Ramos (cell line): ENCODE results near the gene SHC1.

Source experiments
- in situ Hi-C: fragments of 300-500 bp; cut with MboI; formaldehyde crosslinking; loops from one replicate; pipeline ENCODE4 v1.14.3; 2022; ENCODE audit warnings: low sequenced_read_pairs; ENCODE audit not compliant: unreplicated experiment

SHC1 gene

DNA sequence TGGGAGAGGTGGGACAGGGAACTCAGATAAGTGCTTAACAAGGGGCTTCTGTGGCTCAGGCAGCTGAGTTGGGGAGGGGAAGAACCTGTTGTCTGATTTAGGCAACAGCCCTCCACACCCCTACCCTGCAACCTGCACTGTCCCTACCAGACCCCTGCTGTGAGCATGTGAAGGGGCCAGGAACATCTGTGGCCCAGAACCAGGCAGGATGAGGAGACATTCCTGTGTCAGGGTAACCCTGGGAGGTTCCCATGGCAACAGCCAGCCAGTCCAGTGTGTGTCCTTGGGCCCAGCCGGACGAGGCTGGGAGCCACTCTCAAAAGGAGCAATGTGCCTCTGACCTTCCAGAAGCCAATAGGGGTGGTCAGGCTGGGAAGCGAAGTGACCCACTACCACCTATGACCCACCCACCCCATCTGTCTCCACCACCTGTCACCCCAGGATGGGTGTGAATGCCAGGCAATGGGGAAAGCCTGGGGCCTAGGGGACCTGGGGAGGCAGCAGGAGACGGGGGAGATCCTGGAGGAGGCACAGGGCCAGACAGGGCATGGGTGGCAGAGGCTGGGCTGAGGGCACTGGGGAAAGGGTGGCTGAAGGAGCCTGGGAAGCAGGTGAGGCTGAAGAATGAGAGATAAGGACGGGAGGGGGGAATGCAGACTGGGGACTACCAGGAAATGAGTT is 29.1 kb downstream of the SHC1 start:
- in situ Hi-C loops: no loop called here

DNA sequence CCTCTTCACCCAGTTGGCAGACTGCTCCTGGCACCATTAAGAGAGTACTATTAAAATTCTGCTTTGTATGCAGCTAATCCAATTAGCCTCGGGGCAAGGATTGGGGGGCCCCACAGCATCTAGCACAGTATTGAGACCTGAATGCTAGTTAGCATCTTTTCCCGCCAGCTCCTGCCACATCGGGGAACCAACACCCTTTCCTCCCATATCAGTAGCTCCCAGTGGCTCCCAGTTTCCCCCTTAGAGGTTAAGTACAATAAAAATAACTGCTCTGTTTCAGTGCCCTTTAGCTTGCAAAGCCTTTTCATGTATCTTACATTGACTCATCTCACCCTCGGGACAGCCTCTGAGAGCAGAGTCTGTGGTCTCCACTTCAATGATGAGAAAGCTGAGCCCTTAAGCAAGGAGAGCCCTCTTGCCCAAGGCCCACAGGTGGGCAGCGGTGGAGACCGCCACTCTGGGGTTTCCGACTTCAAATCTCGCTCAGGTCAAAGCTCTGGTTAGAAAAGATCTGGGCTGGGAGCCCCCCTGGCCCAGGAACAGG is 29.8 kb downstream of the SHC1 start:
- in situ Hi-C loops: no loop called here

DNA sequence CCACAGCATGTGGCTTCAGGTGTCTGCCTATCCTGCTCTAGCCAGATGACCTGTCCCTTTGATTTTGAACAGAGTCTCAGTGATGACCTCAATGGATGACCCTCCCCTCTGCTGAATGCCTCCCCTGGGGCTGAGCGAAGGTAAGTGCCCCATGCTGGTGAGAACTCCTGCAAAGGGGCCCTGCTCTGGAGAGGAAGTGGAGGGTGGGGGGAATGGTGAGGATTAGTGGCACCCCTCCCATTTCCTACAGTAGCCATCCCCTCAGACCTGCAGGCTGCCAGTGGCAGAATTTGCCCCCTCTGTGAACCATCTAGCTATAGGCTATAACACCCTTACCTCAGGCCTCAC is 30.4 kb downstream of the SHC1 start:
- in situ Hi-C loops: no loop called here

DNA sequence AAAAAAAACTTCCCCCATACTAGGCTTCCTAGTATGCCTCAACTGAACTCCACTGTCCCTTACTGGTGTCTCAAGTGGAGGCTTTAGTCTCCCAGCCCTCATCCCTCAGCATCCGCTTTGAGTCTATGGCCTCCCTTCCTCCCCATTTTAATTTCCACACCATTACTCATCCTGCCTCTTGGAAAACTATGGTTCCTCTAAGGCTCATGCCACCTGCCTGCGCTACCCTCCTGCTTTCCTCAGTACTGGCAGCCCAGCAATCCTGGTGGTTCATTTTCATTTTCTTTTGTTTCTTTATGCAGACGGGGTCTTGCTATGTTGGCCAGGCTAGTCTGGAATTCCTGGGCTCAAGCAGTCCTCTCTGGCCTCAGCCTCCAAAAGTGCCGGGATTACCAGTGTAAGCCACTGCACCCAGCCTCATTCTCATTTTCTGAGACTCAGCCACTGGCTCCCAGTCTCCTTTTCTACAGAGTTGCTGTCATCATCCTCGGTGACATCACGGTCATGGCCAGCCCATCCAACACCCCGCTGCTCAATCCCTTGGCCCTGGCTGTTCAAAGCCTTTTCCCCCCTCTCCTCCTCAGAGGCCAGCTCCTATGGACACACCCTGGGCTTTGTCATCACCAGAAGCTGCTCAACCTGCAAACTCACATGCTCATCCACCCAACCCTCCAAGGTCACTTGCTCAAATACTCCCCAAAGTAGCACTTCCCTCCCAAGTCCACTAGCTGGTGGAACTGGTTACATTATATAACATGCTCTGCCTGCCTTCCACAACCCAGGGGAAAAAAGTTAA is 31.7 kb downstream of the SHC1 start:
- in situ Hi-C loops: no loop called here

DNA sequence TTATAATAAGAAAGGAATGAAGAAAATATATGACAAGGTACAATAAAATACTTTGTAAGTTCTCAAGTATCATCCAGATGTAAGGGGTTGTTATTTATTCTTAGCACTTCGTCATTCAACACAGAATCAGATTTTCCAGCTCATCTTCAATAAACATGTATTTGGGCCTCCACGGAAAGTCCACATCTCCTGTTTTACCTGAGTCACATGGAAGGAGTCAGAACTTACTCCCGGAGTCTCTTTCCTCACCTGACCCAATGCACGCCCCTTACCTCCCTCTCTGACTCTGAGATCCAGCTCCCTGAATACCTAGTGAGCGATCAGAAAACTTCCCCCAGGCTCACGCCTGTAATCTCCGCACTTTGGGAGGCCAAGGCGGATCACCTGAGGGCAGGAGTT is 32.6 kb downstream of the SHC1 start:
- in situ Hi-C loops: no loop called here

DNA sequence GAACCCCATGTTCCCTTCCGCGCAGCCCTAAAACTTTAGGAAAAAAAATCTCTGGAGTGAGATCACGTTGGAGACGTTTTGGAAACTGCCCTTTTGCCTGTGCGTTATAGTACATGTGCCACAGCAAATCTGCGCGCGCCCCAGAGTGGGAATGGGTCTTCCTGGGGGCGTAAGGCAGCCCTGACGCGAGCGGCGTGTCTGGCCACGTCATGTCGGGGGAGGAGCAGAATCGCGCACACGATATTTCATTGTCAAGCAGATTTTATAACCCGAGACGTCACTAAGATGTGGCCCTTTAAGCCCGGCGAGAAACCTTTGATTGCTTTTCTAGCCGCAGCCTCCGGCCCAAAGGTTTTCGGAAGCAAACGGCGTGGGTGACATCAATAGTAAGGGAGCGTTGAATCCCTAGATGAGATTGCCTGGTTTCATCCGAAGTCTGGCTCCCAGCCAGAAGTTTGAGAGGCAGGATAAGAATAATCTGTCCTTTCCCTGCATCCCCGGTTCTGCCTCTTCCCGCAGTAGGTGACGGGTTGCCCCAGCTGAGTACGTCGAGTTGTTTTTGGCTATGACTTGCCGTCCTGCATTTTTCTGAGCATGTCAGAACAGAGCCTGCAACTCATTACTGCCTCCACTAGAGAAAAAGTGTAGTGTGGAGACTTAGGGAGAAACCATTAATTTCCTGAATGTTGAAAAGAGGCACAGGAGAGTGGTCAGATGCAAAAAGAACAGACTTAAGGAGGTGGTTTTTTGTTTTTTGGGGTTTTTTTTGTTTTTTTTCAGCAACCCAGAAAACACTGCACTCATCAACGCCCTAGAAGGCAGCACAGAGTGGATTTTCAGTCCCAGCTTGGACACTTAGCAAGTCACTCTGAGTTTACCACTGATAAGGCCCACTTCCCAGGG is 33.2 kb downstream of the SHC1 start:
- in situ Hi-C loops: no loop called here

DNA sequence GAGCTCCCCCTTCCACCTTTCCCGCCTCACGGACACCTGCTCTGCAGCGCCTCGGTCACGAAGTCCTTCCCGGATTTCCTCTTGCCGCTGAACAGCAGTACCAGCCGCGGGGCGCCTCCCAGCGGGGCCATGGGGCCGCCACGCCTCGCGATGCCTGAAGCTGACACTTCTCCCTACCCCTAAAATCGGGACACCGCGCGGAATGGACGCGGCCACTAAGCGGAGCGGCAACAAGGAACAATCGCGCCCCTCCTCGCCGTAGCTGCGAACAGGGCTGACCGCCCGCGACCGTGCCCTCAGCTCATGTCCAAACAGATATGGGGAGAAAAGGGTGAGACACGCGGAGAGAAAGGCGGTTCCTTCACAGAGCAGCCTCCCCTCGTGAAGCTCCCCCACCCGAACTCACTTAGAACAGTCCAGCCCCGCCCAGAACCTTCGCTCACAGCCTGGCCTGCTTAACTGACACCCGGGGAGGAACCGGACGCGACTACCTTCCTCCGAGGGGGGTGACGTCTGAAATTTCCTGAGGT is 33.9 kb downstream of the SHC1 start, which contains the start of gene PMVK:
PMVK (minus strand) TSS at position 165 of the 530 bp plus-strand sequence; CDS start at position 131, 34 bp downstream.
- in situ Hi-C loops: no loop called here

DNA sequence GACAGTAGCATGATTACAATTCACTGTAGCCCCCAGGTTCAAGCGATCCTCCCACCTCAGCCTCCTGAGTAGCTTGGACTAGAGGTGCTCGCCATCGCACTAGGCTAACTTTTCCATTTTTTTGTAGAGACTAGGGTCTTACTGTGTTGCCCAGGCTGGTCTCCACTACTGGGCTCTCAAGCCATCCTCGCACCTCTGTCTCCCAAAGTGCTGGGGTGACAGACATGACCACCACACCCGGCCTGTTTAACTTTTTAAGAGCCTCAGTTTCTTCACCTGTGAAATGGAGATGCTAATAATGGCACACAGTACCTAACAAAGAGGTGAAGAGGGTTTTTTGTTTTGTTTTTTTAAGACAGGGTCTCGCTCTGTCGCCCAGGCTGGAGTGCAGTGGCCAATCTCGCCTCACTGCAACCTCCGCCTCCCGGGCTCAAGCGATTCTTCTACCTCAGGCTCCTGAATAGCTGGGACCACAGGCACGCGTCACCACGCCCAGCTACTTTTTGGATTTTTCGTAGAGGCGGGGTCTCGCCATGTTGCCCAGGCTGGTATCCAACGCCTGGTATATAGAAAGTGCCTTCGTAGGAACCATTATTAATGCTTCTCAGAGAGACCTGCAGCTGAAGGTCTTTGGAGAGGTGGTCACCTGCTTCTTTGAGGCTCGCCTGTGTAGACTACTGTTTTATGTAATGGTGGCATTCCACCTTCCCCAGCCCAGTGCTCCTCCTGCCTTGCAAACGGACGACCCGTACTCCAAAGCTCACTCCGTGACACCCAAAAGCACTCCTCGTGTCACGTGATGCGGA is 34.6 kb downstream of the SHC1 start:
- in situ Hi-C loops: no loop called here

DNA sequence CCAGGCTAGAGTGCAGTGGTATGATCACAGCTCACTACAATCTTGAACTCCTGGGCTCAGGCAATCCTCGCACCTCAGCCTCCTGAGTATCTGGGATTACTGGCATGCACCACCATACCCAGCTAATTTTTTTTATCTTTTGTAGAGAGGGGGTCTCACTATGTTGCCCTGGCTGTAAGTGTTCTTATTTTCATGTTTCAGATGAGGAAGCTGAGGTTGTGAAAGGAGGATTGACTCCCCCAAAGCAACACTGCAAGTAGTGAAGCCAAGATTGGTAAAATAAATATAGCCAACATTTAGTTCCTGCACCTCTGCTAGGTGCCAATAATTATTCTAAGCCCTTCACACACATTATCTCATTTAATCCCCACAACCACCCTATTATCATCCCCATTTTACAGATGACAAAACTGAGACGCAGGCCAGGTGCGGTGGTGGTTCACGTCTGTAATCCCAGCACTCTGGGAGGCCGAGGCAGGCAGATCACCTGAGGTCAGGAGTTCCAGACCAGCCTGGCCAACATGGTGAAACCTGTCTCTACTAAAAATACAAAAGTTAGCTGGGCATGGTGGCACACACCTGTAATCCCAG is 36.1 kb downstream of the SHC1 start:
- in situ Hi-C loops: no loop called here

DNA sequence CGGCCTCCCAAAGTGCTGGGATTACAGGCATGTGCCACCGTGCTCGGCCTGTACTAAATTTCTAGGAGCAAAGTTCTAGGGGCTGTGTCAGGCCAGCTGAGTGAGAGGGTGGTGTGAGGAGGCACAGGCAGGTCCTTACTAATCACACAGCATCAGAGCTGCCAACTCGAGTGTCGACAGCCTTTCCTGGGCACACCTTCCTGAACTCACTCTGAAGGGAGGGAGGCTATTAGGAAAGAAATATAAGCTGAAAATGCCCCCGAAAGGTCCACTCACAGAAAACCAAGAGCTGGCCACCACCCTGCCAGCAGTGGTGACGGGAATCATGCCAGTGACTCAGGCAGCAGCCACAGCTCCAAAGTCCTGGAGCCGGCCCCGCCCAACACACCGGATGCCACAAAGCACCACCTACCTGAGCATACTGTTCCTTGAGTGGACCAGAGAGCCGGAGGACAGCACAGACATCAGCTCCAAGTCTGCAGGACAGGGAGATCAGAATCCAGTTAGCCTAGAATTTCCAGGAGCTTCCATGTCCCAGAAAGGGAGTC is 38.5 kb downstream of the SHC1 start:
- in situ Hi-C loops: no loop called here

DNA sequence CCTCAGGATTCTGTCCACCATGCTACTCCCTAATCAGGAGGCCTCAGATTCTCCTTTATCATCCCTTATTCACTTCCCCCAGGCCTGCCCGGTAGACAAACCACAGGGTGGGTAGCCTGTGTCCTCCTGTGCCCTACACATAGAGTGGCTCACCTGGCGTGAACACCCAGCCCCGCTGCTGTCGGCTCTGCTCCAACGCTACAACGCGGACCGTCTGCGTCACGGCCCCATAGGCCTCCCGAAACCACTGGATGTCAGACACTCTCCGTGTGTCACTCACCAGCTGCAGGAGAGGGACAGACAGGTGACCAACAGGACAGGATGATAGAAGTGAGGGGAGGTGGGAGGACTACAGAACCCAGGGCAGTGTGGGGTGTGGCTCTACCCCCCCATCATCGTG is 44.3 kb downstream of the SHC1 start:
- in situ Hi-C loops: no loop called here

DNA sequence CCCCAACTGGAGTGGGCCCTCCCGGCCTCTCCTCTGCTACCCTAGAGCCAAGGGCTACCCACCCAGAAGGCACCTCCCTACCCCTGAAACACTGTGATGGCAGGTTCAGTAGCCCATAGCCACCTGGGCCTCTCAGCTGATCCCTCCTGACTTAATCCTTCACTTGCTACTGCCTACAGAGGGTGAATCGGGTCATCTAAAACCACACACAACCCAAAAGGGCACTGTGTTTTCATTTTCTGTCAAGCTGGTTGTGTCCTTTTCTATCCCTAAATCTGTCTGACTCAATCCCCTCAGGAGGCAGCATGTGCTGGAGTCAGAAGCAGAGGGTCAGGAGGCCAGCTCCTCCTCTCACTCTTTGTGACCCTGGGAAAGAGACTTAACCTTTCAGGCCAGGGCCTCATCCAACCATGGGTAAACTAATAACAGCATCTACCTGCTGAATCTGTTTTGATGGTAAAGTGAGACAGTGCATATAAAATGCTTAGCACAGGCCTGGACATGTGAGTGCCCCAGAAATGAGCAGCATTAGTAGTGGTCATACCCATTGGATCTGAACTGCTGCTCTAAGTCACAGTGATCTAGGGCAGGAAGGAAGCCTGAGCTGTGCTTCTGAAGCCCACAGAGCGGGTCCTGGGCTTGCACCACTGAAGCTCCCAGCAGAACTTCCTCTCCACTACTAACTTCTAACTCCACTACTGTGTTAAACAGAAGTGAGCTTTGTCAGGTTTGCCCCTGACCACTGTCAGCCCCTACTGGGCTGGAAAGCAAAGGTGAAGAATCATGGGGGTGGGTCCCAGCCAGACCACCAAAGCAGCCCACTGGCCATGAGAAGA is 45.0 kb downstream of the SHC1 start:
- in situ Hi-C loops: no loop called here

DNA sequence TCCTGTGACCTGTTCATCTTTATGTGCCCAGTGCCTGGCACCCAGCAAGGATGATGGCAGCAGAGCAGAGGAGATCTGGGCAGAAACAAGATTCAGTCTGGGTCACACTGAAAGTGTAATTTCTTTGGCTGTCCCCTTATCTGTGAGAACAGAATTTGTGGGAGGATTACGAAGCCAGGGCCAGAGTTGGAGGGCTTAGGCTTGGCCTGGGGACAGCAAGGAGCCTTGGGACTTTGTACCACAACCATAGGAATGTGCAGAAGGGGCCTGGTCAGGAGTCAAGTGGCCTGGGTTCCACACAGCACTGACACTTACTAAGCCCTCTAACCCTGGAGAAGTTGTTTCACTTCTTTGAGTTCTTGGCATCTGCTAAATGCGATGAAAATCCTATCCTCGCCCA is 46.9 kb downstream of the SHC1 start:
- in situ Hi-C loops: no loop called here

DNA sequence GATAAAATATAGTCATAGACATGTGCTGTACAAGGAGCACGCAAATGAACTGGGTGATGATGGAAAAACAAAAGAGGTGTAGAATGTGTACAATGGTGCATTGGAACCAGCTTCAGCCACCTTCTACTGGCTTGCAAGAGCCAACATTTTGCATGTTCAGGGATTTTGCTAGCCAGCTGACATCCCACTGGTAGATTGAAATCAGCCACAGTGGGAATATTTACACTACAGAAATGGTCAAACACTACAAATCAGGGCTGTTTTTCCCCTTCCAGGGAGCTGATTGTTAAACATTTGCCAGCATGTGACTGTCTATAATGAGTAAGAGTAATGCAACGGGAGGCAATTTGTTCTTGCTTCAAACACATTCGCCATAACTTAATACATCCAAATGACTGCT is 57.3 kb downstream of the SHC1 start:
- in situ Hi-C loops: no loop called here

DNA sequence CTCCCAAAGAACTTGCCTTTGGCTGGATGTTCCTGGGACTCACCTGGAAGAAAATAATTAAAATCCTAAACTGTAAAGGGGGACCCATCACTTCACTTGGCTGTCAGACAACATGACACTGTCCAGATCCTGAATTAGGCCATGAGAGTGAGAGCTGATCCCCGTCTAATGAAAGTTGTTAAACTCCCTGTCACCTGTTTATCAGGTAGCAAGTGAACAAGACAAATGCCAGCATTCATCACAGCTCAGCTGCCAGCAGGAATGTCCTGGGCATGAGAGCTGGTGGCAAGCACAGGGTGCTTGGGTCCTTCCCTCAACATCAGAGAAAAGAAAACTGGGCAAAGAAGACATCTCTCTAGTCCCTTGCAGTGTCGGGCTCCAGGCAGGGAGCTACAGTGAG is 57.8 kb downstream of the SHC1 start:
- in situ Hi-C loops: no loop called here
